Measurements from ENCODE around the gene OR2A7. TPM values are rescaled to one million over a fixed set of nuclear protein-coding genes. Genes with fewer than 3 reads are reported as not detected.
"Not testable (repeated sequence)": the region's sequence is repeated elsewhere in the genome, so short reads cannot be mapped to it uniquely, and the experiment has no call there.

OR2A7 gene
- not detected for total RNA-seq
- long read RNA-seq: 0 reads

- intact Hi-C loops (cut with DNase I); DNase-seq (ENCODE audit: low spot score): not testable (repeated sequence)
These were observed at the start of gene OR2A7 for GRCh38 chr7:144264692-144265091. Gene OR2A7, minus strand, starts transcription at chr7:144264792. Its CDS starts 5,164 bp downstream, at chr7:144259628.

GRCh38 chr7:144311872-144312469 is 47.4 kb upstream of the OR2A7 start, which contains the start of gene OR2A1:
Gene OR2A1, plus strand, starts transcription at chr7:144312419. Its CDS starts 5,706 bp downstream, at chr7:144318125.
- intact Hi-C loops (cut with DNase I); DNase-seq (ENCODE audit: low spot score): not testable (repeated sequence)

GRCh38 chr7:144311218-144311617 is 46.6 kb upstream of the OR2A7 start:
- intact Hi-C loops (cut with DNase I); DNase-seq (ENCODE audit: low spot score): not testable (repeated sequence)

GRCh38 chr7:144309702-144310101 is 45.1 kb upstream of the OR2A7 start:
- intact Hi-C loops (cut with DNase I): not testable (repeated sequence)

GRCh38 chr7:144305156-144305555 is 40.6 kb upstream of the OR2A7 start:
- DNase-seq (ENCODE audit: low spot score); intact Hi-C loops (cut with DNase I): not testable (repeated sequence)

More at GRCh38 chr7:144309702-144310101, 45.1 kb upstream of the OR2A7 start:
- DNase-seq (ENCODE audit: low spot score): peak; percentile 44

GRCh38 chr7:144303607-144304006 is 39.0 kb upstream of the OR2A7 start:
- intact Hi-C loops (cut with DNase I); DNase-seq (ENCODE audit: low spot score): not testable (repeated sequence)

GRCh38 chr7:144302578-144303303 is 38.1 kb upstream of the OR2A7 start:
- intact Hi-C loops (cut with DNase I); DNase-seq (ENCODE audit: low spot score): not testable (repeated sequence)

- intact Hi-C loops (cut with DNase I); DNase-seq (ENCODE audit: low spot score): not testable (repeated sequence)
These were observed 29.4 kb upstream of the OR2A7 start for GRCh38 chr7:144293794-144294499.

- DNase-seq (ENCODE audit: low spot score); intact Hi-C loops (cut with DNase I): not testable (repeated sequence)
These were observed 28.0 kb upstream of the OR2A7 start for GRCh38 chr7:144292384-144293161.

GRCh38 chr7:144291607-144292006 is 27.0 kb upstream of the OR2A7 start:
- intact Hi-C loops (cut with DNase I): not testable (repeated sequence)

GRCh38 chr7:144287171-144287784 is 22.7 kb upstream of the OR2A7 start:
- DNase-seq (ENCODE audit: low spot score); intact Hi-C loops (cut with DNase I): not testable (repeated sequence)

More at GRCh38 chr7:144291607-144292006, 27.0 kb upstream of the OR2A7 start:
- DNase-seq (ENCODE audit: low spot score): not testable (repeated sequence)

GRCh38 chr7:144283716-144284115 is 19.1 kb upstream of the OR2A7 start:
- DNase-seq (ENCODE audit: low spot score); intact Hi-C loops (cut with DNase I): not testable (repeated sequence)

- intact Hi-C loops (cut with DNase I); DNase-seq (ENCODE audit: low spot score): not testable (repeated sequence)
These were observed 17.9 kb upstream of the OR2A7 start for GRCh38 chr7:144282490-144282889.

- intact Hi-C loops (cut with DNase I): not testable (repeated sequence)
These were observed 17.4 kb upstream of the OR2A7 start for GRCh38 chr7:144281981-144282380.

GRCh38 chr7:144280010-144280409 is 15.4 kb upstream of the OR2A7 start:
- intact Hi-C loops (cut with DNase I); DNase-seq (ENCODE audit: low spot score): not testable (repeated sequence)

More at GRCh38 chr7:144281981-144282380, 17.4 kb upstream of the OR2A7 start:
- not testable (repeated sequence) for DNase-seq (ENCODE audit: low spot score)

GRCh38 chr7:144275281-144275680 is 10.7 kb upstream of the OR2A7 start:
- DNase-seq (ENCODE audit: low spot score): peak; percentile 41
- intact Hi-C loops (cut with DNase I): not testable (repeated sequence)

GRCh38 chr7:144269188-144269587 is 4.6 kb upstream of the OR2A7 start, which contains the start of gene CTAGE8:
Gene CTAGE8, minus strand, starts transcription at chr7:144269288. Its CDS starts 38 bp downstream, at chr7:144269250.
- DNase-seq (ENCODE audit: low spot score); intact Hi-C loops (cut with DNase I): not testable (repeated sequence)

- intact Hi-C loops (cut with DNase I); DNase-seq (ENCODE audit: low spot score): not testable (repeated sequence)
These were observed 2.5 kb downstream of the OR2A7 start for GRCh38 chr7:144262128-144262527.

Measured in cardiac septum (tissue), 1 donor.